Measurements from ENCODE around the gene ABCA7. TPM values are rescaled to one million over a fixed set of nuclear protein-coding genes. Genes with fewer than 3 reads are reported as not detected.

ABCA7 gene
- total RNA-seq = 10 to 100 TPM; 62.7 to 72.9 TPM

- ATAC-seq (peak; percentile 95), DNase-seq (peak; percentile 100)
- CTCF ChIA-PET = interaction anchor here (0.8 to 8.5 kb wide), 11 partner anchors 12 to 227 kb away, joined by 3 to 76 read pairs (median 5); partner anchors contain the start of genes ARHGAP45, CNN2, RNU6-2 and TMEM259
- Mint-ChIP-seq H3K27ac (peak within 1 kb of the TSS; percentile 83), H3K36me3 (peaks cover 25% of the 10 kb centered on the region), H3K9me3 (ENCODE audit: low read depth) (no peaks in the 10 kb centered on the region), H3K27me3 (no peaks in the 10 kb centered on the region), H3K4me3 (peak within 1 kb of the TSS; percentile 93), H3K4me1 (peaks cover 53% of the 10 kb centered on the region)
These were observed at the start of gene ABCA7 for GRCh38 chr19:1039646-1040475. Gene ABCA7, plus strand, starts transcription at chr19:1040107. Its CDS starts 1,255 bp downstream, at chr19:1041362.

GRCh38 chr19:990119-990571, 49.8 kb upstream of the ABCA7 start:
- Mint-ChIP-seq H3K4me1 (peaks cover 21% of the 10 kb centered on the region), H3K4me3 (no peak overlapping the region), H3K27me3 (no peaks in the 10 kb centered on the region), H3K27ac (no peak overlapping the region), H3K9me3 (ENCODE audit: low read depth) (no peaks in the 10 kb centered on the region), H3K36me3 (peaks cover 12% of the 10 kb centered on the region)
- CTCF ChIA-PET = no interaction called here
- DNase-seq = no peak
- no peak for ATAC-seq

- no peaks in the 10 kb centered on the region for H3K9me3 Mint-ChIP-seq (ENCODE audit: low read depth)
- H3K4me1 Mint-ChIP-seq = peaks cover 21% of the 10 kb centered on the region
- no peak for DNase-seq
- H3K27me3 Mint-ChIP-seq = no peaks in the 10 kb centered on the region
- no peak for ATAC-seq
- CTCF ChIA-PET = no interaction called here
- H3K27ac Mint-ChIP-seq = no peak overlapping the region
- H3K4me3 Mint-ChIP-seq = no peak overlapping the region
- H3K36me3 Mint-ChIP-seq = peaks cover 12% of the 10 kb centered on the region
These were observed 49.2 kb upstream of the ABCA7 start for GRCh38 chr19:990746-991145.

- peaks cover 25% of the 10 kb centered on the region for H3K4me1 Mint-ChIP-seq
- H3K27me3 Mint-ChIP-seq = peaks cover 2% of the 10 kb centered on the region
- CTCF ChIA-PET = no interaction called here
- H3K27ac Mint-ChIP-seq = no peak overlapping the region
- no peak overlapping the region for H3K4me3 Mint-ChIP-seq
- H3K36me3 Mint-ChIP-seq = peaks cover 12% of the 10 kb centered on the region
- peak; percentile 63 for ATAC-seq
- no peaks in the 10 kb centered on the region for H3K9me3 Mint-ChIP-seq (ENCODE audit: low read depth)
- DNase-seq = peak; percentile 76
These were observed 48.6 kb upstream of the ABCA7 start for GRCh38 chr19:991174-991931.

GRCh38 chr19:991932-992669, 47.8 kb upstream of the ABCA7 start:
- H3K27me3 Mint-ChIP-seq = peaks cover 9% of the 10 kb centered on the region
- H3K4me3 Mint-ChIP-seq = no peak overlapping the region
- peaks cover 12% of the 10 kb centered on the region for H3K36me3 Mint-ChIP-seq
- DNase-seq (no peak), ATAC-seq (no peak)
- no peak overlapping the region for H3K27ac Mint-ChIP-seq
- CTCF ChIA-PET = interaction anchor here (0.7 kb wide), 1 partner anchor 70 kb away, joined by 3 read pairs; no protein-coding TSS in a partner anchor
- H3K9me3 Mint-ChIP-seq (ENCODE audit: low read depth) = no peaks in the 10 kb centered on the region
- peaks cover 30% of the 10 kb centered on the region for H3K4me1 Mint-ChIP-seq

- H3K4me3 Mint-ChIP-seq = no peak overlapping the region
- peaks cover 12% of the 10 kb centered on the region for H3K27me3 Mint-ChIP-seq
- CTCF ChIA-PET = no interaction called here
- no peaks in the 10 kb centered on the region for H3K9me3 Mint-ChIP-seq (ENCODE audit: low read depth)
- H3K27ac Mint-ChIP-seq = no peak overlapping the region
- H3K36me3 Mint-ChIP-seq = peaks cover 11% of the 10 kb centered on the region
- peaks cover 31% of the 10 kb centered on the region for H3K4me1 Mint-ChIP-seq
- no peak for DNase-seq
- no peak for ATAC-seq
These were observed 47.2 kb upstream of the ABCA7 start for GRCh38 chr19:992670-993055.

- Mint-ChIP-seq H3K4me3 (no peak overlapping the region), H3K27ac (no peak overlapping the region)
- ATAC-seq = no peak
These were observed 46.5 kb upstream of the ABCA7 start for GRCh38 chr19:993361-993830.

GRCh38 chr19:993831-994393, 46.0 kb upstream of the ABCA7 start:
- Mint-ChIP-seq H3K9me3 (ENCODE audit: low read depth) (no peaks in the 10 kb centered on the region), H3K4me3 (no peak overlapping the region), H3K36me3 (peaks cover 8% of the 10 kb centered on the region), H3K4me1 (peaks cover 22% of the 10 kb centered on the region), H3K27me3 (peaks cover 22% of the 10 kb centered on the region), H3K27ac (no peak overlapping the region)
- CTCF ChIA-PET = no interaction called here
- DNase-seq (no peak), ATAC-seq (no peak)

More at GRCh38 chr19:993361-993830, 46.5 kb upstream of the ABCA7 start:
- peaks cover 8% of the 10 kb centered on the region for H3K36me3 Mint-ChIP-seq
- H3K4me1 Mint-ChIP-seq = peaks cover 27% of the 10 kb centered on the region
- peaks cover 19% of the 10 kb centered on the region for H3K27me3 Mint-ChIP-seq
- CTCF ChIA-PET = no interaction called here
- H3K9me3 Mint-ChIP-seq (ENCODE audit: low read depth) = no peaks in the 10 kb centered on the region
- DNase-seq = no peak

- DNase-seq (no peak), ATAC-seq (no peak)
- H3K4me3 Mint-ChIP-seq = no peak overlapping the region
- H3K27ac Mint-ChIP-seq = no peak overlapping the region
- no peaks in the 10 kb centered on the region for H3K9me3 Mint-ChIP-seq (ENCODE audit: low read depth)
- CTCF ChIA-PET = no interaction called here
- peaks cover 19% of the 10 kb centered on the region for H3K4me1 Mint-ChIP-seq
- peaks cover 28% of the 10 kb centered on the region for H3K27me3 Mint-ChIP-seq
- peaks cover 8% of the 10 kb centered on the region for H3K36me3 Mint-ChIP-seq
These were observed 45.4 kb upstream of the ABCA7 start for GRCh38 chr19:994516-994915.

- CTCF ChIA-PET = interaction anchor here (2.1 to 4.7 kb wide), 2 partner anchors 10 to 73 kb away, joined by 8 to 23 read pairs; partner anchors contain the start of gene WDR18
- ATAC-seq (no peak), DNase-seq (no peak)
- Mint-ChIP-seq H3K36me3 (peaks cover 8% of the 10 kb centered on the region), H3K4me3 (no peak overlapping the region), H3K9me3 (ENCODE audit: low read depth) (no peaks in the 10 kb centered on the region), H3K27ac (no peak overlapping the region), H3K27me3 (peaks cover 32% of the 10 kb centered on the region), H3K4me1 (peaks cover 15% of the 10 kb centered on the region)
These were observed 44.7 kb upstream of the ABCA7 start for GRCh38 chr19:995051-995827.

- H3K27ac Mint-ChIP-seq = peak overlapping the region; percentile 52
These were observed 43.7 kb upstream of the ABCA7 start for GRCh38 chr19:996051-996838.

More at GRCh38 chr19:996051-996838, 43.7 kb upstream of the ABCA7 start:
- CTCF ChIA-PET = interaction anchor here (0.7 to 4.7 kb wide), 7 partner anchors 8 to 198 kb away, joined by 3 to 23 read pairs (median 5); partner anchors contain the start of genes MED16, RNU6-9 and WDR18
- DNase-seq = peak; percentile 80
- H3K9me3 Mint-ChIP-seq (ENCODE audit: low read depth) = no peaks in the 10 kb centered on the region
- no peak overlapping the region for H3K4me3 Mint-ChIP-seq
- H3K27me3 Mint-ChIP-seq = peaks cover 35% of the 10 kb centered on the region
- H3K36me3 Mint-ChIP-seq = peaks cover 4% of the 10 kb centered on the region
- H3K4me1 Mint-ChIP-seq = peaks cover 15% of the 10 kb centered on the region
- peak; percentile 56 for ATAC-seq

Data from activated CD8-positive, alpha-beta memory T cell treated with anti-CD3 and anti-CD28 coated beads, Interleukin-2, amount 10 ng/mL, durations not matched to agents 7 days and 5 days (primary cell).